ENCODE results near the gene NEK1. TPM values are rescaled to one million over a fixed set of nuclear protein-coding genes. Genes with fewer than 3 reads are reported as not detected.
A peak's percentile ranks its signal among the peaks of the same experiment; 100 is the strongest.

The NEK1 gene
- 3.7 and 6.5 TPM in 2 replicates for total RNA-seq

DNA sequence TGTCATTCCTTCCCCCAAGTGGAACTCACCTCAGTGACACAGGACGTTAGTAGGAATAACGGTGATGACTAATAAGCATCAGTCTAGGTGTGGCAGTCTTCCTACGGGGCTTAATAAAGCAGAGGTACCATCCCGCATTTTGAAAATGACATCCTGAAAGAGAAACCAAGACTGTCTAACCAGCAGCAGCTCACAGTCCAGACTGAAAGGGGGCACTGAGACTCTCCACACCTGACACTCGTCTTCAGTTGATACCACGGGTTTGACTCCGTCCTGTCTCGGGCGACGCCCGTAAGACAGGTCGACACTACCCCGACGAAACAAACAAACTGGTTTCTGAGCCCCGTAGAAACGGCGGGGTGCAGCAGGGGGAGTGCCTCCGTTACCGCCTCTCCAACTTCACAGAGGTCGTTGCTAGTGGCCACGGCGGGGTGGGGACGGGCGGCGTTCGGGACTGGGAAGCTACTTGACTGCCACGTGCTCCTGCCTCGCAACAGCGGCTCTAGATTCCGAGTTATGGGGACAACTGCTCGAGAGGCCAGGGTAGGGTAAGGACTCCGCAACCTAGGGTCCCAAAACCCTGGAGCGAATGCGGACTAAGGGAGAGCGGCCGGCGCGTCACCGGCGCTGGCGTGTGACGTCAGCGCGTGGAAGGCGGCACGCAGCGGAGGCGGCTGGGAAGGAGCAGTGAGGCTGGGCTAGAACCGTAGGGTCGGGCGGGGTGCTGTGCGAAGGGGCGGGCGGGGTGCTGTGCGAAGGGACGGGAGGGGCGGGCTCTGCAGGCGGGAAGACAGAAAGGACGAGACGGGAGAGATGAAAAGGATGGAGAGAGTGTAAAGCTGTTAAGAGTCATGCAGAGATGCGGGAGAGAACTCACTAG is at the start of gene NEK1:
Gene NEK1 (minus strand): TSS at position 593 of the 880 bp plus-strand sequence. CDS start 9,953 bp downstream, outside the sequence.
- peak; percentile 87 to 91 for DNase-seq (ENCODE audit: low read depth in 2 of 2)

DNA sequence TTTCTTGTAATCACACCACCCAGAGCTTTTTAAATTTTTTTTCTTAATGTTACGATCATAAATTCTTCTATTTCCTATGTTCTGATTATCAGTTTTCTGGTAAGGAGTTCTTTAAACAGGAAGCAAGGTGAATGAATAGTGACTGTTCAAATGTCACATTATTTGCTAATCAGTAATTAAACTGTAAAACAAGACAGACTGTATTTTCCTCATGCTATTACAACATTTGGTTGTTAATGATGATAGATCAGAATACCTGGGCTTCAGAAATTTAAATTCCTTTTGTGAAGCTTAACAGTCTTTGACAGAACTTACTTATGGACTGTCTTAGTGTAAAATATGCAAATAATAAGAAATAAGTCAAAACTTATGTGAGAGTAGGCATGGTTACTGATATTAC is 49.4 kb upstream of the NEK1 start:
- no peak for DNase-seq (ENCODE audit: low read depth in 2 of 2)

DNA sequence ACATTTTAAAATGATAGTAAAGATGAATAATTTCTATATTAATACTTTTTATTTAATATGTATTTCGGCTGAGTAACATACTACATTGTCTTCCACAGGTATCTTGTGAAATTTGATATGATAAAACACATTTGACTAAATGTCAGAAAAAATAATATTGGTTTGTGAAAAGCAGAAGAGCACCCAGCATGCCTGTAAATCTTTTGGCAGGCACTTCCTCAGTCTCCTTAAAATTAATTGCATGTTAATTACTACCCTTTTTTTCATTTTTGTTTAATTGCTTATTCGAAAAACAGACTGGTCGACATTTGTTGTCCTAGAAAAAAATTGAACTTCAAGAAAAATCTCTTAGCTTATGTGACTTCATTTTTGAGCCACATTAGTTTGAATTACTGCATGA is 48.5 kb upstream of the NEK1 start:
- no peak for DNase-seq (ENCODE audit: low read depth in 2 of 2)

- peak; percentile 93 to 99 for DNase-seq (ENCODE audit: low read depth in 2 of 2)
These were observed 47.6 kb upstream of the NEK1 start for GRCh38 chr4:169659716-169660670.

DNA sequence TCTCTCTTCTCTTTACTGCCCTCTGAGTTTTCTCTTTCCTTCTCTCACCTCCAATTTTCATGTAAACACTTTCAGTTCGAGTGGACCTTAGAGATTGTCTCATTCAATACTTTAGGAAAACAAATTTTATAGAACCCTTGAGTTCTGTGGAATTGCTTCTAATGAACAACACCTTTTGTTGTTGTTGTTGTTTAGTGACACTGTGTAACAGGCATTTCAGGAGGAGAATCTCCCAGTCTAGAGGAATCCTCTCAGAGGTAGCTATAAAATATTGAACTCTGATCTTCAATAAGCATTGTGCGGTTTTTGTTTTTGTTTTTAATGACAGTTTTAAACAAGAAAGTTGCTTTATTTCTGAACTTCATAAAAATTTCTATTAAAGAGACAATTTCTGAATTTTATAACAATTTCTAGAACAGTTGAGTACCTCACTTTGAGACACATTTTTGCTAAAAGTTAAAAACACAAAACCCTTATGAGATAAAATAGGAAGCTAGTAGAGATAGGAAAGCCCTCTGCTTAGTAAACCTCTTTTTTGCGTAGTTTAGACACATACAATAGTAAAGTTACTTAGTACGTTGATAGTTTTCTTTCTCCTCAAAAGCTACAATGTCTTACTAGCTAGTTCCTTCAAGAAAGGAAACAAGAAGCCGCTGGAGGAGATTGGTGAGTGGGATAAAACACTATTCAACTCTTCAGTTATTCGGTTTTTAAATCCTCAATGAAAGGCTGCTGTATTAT is 46.8 kb upstream of the NEK1 start:
- no peak for DNase-seq (ENCODE audit: low read depth in 2 of 2)

GRCh38 chr4:169658196-169658595 is 45.8 kb upstream of the NEK1 start:
- no peak for DNase-seq (ENCODE audit: low read depth in 2 of 2)

GRCh38 chr4:169657470-169658107 is 45.2 kb upstream of the NEK1 start:
- DNase-seq (ENCODE audit: low read depth in 2 of 2), result no peak

DNA sequence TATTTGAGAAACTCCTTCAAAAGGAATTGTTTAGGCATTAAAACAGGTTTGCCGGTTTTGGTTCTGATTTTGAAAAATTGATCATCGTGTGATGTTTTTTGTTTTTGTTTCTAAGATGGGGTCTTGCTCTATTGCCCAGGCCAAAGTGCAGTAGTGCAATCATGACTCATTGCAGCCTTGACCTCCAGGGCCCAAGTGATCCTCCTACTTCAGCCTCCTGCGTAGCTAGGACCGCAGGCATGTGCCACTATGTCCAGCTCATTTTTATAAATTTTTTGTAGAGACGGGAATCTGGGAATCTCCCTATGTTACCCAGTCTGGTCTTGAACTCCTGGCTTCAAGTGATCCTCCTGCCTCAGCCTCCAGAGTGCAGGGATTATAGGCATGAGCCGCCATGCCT is 43.0 kb upstream of the NEK1 start:
- DNase-seq (ENCODE audit: low read depth in 2 of 2), result no peak

GRCh38 chr4:169652535-169652934 is 40.2 kb upstream of the NEK1 start:
- no peak for DNase-seq (ENCODE audit: low read depth in 2 of 2)

- no peak for DNase-seq (ENCODE audit: low read depth in 2 of 2)
These were observed 38.0 kb upstream of the NEK1 start for GRCh38 chr4:169650227-169650936.

DNA sequence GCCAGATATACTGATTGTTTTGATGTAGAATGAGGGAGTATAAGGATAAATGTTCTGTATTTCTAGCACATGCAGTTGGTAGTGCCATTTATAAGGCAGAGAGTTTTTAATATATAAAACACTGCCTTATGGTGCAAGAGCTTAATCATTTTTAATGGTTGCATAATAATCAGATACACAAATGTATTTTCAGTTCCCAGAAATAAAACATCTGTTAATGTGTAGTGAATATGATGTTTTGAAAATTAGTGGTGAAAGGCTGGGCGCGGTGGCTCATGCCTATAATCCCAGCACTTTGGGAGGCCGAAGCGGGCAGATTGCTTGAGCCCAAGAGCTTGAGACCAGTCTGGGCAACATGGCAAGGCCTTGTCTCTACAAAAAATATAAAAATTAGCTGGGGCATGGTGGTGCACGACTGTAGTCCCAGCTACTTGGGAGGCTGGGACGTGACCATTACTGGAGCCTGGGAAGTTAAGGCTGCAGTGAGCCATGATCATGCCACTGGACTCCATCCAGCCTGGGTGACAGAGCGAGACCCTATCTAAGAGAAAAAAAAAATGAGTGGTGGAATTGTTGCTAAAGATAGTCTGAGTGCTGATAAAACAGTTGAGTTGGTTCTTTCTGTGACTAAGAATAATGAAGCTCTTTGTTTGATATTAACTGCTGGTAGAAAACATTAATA is 37.3 kb upstream of the NEK1 start:
- no peak for DNase-seq (ENCODE audit: low read depth in 2 of 2)

- no peak for DNase-seq (ENCODE audit: low read depth in 2 of 2)
These were observed 33.2 kb upstream of the NEK1 start for GRCh38 chr4:169645627-169646026.

DNA sequence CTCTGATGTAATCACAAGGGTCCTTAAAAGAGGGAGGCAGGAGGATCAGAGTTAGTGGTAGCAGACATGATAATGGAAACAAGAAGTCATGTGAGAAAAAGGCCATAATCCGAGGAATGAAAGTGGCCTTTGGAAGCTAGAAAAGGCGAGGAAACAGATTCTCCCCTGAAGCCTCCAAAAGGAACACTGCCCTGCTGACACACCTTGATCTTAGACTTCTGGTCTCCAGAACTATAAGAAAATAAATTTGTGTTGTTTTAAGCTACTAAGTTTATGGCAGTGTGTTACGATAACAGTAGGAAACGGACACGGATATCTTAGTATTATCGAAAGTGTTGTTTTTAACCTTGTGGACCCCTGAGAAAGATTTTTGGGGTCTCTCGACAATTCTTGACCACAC is 32.4 kb upstream of the NEK1 start:
- no peak for DNase-seq (ENCODE audit: low read depth in 2 of 2)

GRCh38 chr4:169640261-169640870 is 28.0 kb upstream of the NEK1 start:
- DNase-seq (ENCODE audit: low read depth in 2 of 2), result peak in 1 of 2 donors; percentile 41

DNA sequence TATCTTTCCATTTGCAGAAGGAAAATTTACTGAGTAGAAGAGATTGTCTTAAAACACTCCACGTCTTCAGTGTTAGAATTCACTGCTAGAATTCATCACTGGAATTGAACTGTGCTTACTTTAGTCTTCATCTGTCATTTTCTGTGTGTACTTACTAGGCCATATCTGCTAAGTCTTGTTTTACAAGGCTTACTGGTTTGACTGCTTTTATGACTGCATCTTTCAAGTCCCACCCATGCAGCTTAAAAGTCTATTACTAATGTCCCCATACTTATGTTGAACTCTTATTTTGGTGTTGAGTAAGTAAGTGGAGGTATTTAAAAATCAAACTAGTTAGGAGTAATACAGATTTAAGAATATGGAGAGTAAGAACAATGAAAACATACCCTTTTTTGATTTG is 22.6 kb upstream of the NEK1 start:
- no peak for DNase-seq (ENCODE audit: low read depth in 2 of 2)

- no peak for DNase-seq (ENCODE audit: low read depth in 2 of 2)
These were observed 20.5 kb upstream of the NEK1 start for GRCh38 chr4:169632896-169633295.

- no peak for DNase-seq (ENCODE audit: low read depth in 2 of 2)
These were observed 17.7 kb upstream of the NEK1 start for GRCh38 chr4:169630069-169630468.

- peak in 1 of 2 donors; percentile 14 for DNase-seq (ENCODE audit: low read depth in 2 of 2)
These were observed 16.2 kb upstream of the NEK1 start for GRCh38 chr4:169628579-169628978.

DNA sequence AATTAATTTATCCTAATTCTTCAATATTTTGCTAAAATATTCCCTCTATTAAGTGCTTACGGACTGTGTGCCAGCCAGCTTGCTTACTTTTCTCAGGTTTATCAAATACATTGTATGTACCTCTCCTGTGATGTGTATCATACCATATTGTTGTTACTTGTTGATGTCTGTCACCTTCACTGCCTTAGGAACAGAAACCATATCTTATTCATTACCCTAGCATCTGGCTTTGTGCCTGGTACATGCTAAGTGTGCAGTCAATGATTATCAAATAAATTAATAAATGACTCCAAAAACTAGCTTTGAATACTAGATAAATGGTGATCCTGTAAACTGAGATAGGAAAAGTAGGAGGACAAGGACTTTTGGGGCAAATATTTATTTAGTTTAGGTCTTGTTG is 14.9 kb upstream of the NEK1 start:
- no peak for DNase-seq (ENCODE audit: low read depth in 2 of 2)

All from lung microvascular endothelial cell (primary cell).